GM12801 (cell line): ENCODE data around the gene BEAN1.

ENCODE experiments used
- TF ChIP-seq, protein P1 (sequence below): IDR thresholded peaks from one replicate; pipeline ENCODE4 v1.5.1; 2011; ENCODE audit warnings: control low read depth; ENCODE audit not compliant: insufficient read length; ENCODE audit errors: extremely low read depth

Gene BEAN1

DNA sequence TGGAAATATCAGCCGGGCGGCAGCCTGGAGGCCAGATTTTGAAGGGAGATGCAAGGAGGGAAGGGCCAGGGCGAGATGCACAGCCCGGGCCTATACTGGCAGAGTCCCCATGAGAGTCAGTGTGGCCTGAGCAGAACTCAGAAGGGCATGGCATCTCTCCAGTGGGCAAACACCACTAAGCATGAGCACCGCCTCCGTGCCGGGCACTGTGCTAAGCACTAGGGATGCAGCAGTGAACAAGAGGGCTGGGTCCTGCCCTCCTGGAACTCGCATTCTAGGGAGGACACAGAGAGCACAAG, 89.4 kb downstream of the BEAN1 start:
- TF ChIP-seq, protein P1, sequence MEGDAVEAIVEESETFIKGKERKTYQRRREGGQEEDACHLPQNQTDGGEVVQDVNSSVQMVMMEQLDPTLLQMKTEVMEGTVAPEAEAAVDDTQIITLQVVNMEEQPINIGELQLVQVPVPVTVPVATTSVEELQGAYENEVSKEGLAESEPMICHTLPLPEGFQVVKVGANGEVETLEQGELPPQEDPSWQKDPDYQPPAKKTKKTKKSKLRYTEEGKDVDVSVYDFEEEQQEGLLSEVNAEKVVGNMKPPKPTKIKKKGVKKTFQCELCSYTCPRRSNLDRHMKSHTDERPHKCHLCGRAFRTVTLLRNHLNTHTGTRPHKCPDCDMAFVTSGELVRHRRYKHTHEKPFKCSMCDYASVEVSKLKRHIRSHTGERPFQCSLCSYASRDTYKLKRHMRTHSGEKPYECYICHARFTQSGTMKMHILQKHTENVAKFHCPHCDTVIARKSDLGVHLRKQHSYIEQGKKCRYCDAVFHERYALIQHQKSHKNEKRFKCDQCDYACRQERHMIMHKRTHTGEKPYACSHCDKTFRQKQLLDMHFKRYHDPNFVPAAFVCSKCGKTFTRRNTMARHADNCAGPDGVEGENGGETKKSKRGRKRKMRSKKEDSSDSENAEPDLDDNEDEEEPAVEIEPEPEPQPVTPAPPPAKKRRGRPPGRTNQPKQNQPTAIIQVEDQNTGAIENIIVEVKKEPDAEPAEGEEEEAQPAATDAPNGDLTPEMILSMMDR, result no peak

DNA sequence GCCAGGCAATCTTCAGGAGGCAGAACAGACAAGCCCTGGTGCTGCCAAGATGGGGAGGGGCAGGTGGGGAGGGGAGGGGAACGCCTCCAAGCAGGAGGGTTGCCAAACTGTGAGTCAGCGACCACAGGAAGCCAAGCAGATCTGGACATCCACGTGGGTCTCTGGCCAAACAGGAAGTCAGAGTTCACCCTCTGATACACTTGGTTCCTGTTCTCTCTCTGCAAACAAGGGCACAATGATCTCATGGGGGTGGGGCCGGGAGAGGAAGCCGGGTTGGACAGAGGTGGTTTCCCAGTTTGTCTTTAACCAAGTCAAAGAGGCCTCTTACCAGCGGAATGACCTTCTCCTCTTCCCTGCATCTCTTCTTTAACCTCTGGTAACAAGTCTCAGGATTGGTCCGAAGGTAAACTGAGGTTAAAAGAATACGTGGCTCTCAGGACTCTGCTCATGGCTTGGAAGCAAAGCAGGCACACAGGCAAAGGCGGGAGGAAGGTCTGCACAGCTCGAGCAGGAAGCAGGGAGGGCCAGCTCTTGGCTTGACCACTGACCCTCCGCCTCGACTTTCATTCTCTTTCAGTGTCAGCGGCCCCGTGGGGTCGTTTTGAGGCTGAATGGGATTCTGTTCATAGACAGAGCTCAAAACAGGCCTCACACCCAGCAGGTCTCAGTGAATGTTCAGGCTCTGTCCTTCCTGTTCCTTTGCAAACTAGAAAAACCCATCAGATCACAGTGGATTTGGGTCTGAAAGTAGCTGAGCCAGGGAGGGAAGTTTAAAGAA, 89.9 kb downstream of the BEAN1 start:
- TF ChIP-seq, protein P1, result no peak

DNA sequence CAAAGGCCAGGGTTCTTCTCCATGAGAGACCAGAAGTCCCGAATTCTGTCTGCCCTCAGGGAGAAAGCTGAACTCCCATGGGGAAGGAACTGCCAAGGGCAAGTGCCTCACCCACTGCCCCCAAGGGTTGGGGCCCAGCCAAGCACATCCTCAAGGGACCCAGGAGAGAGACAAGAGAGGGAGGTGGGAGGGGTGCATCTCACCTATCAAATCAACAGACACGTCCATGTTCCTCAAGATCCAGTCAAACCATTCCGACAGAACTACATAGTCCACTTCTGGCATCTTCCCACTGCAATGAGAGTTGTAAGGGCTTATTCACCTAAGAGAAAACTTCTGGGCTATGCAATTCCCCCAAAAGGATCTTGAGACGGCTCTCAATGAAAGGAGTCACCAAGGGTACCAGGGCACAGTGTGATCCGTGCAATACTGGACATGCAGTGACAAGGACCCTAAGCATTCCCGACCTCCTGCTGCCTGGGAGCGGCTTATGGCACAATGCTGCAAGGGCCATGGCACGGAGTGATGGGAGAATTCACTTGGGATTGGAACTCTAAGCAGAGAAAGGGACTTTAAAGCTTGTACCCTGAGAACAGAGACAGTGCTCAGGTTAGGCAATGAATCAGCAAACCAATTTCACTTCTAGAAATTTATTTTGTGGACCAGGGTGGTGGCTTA, 90.6 kb downstream of the BEAN1 start:
- TF ChIP-seq, protein P1, result no peak

DNA sequence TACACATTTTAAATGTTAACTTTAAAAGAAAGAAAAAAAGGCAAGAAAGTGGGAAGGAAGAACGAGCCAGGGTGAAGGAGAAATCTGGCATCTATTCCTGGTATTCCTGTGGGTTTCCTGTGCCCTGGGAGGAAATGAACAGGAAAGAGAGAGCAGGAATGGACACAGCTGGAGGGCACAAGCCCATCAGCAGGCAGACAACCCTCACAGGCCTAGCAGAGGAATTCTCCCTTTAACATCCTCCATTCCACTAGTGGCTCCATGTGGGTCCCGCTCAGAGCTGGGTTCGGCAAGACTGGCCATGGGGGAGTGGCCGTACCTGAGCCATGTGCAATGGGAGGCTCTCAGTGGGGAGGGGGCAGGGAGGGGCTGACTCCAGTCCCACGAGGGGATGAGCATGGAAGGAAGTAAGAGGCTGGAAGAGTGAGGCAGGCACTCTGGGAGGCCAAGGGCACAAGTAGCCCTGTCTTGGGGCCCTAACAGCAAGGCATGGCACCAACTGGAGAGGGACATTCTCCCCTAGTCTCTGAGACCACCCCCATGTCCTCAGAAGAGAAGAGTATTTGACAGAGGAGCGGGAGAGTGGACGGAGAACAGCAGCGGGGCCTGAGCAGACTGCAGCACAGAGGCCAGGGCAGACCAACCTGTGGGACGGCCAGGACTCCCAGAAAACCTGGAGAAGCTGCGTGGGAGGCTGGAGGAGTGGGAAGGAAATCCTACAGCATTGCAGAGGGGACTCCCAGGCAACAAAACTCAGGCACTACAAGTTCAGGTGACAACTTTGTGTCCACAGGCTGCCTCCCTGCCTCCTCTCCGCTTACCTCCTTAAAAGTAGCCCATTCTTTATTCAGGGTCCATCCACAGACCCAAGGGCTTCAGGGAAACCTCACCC, 92.6 kb downstream of the BEAN1 start:
- TF ChIP-seq, protein P1, result no peak

DNA sequence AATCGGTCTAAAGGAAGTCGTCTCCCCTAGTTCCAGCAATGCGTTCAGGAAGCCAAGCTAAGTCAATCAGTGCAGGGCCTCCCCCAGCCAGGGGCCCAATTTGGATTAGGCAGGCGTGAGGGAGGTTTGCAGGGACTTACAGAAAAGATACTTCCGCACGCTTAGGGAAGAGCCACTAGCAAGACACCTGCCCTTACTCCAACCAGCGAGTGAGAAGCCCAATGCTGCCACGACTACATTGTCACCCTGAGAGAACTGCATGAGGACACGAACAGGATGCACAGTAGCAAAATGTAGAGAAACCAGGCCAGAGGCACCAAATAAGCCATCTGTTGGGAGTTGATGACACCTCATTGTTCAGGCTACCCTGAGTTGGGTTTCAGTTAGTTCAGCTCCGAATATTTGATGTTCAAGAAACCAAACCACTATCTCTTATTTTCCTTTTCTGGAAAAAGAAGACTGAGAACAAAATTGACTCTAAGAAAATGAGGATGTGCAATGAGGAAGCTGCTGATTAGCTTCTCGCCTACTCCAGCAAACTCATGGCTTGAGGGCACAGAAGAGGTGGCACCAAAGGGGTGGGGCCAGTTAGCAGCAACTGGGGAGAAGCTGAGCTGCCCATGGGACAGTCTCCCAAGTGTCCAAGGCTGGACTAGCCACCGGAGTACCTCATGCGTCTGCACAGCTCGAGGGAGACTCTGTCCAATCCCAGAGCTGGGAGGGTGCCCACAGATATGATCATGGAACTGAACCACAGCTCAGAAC, 93.5 kb downstream of the BEAN1 start:
- TF ChIP-seq, protein P1, result no peak

DNA sequence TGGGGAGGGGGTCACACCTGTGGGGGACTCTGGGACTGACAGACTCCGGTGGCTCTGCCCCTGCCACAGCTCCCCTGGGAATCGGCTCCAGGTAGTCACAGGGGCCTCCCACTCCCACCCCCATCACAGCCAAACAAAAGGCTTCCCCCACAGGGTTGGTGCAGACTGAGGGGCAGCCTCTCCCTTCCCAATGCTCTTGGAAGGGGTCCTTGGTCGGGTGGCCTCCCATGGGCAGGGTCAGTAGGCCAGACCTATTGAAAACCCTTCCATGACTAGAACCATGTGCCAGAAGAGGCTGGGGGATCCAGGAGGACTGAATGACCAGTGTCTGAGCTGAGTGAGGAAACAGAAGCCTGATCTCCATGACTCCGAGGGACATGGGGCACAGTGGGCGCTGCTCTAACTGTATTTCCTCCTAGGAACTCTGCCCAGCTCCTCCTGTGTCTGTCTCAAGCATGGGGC, 94.2 kb downstream of the BEAN1 start:
- TF ChIP-seq, protein P1, result no peak
